ENCODE results near the gene GPR82.

Gene GPR82

DNA sequence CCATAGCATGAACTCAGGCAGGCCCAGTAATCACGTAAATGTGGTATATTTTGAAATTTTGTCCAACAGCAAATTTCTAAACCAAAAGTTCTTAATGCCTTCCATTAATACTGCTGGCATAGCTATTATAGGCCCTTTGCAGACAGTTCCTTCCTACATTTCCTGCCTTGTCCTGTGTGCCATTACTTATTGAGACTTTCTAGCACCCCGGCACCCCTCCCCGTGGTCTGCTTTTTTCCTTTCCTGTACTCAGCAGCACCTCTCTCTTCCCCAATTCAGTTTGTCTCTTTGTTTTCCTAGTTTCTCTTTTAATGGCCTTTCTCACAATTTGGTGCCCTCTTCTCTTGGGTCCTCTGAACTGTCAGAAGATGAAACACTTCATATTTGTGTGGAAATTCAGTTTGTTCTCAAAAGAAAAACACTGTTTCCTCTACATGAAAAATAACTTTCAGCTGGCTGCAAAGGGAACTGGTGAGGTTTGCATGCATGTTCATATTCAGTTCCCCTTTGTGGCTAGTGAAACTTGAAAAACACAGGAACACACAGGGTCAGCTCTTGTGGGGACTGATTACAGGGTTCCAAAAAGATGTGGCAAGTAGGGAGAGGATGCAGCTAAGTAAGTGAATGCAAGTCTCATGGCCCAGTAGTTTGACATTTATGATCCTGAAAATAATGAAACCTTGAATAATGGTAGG, 18.2 kb upstream of the GPR82 start:
- no peak overlapping the region for H3K27ac ChIP-seq
- TF ChIP-seq ZFX (IDR thresholded peaks at IDR 0.05; ENCODE audit: borderline replicate concordance) (no peak), CTCF (IDR thresholded peaks at IDR 0.05) (no peak)

GRCh38 chrX:41707218-41707617, 16.8 kb upstream of the GPR82 start:
- TF ChIP-seq CTCF (IDR thresholded peaks at IDR 0.05), result no peak
- no peak for TF ChIP-seq ZFX (IDR thresholded peaks at IDR 0.05; ENCODE audit: borderline replicate concordance)
- H3K27ac ChIP-seq, result no peak overlapping the region

GRCh38 chrX:41708486-41708885, 15.5 kb upstream of the GPR82 start:
- no peak for TF ChIP-seq ZFX (IDR thresholded peaks at IDR 0.05; ENCODE audit: borderline replicate concordance)
- TF ChIP-seq CTCF (IDR thresholded peaks at IDR 0.05), result no peak
- no peak overlapping the region for H3K27ac ChIP-seq

GRCh38 chrX:41711021-41711667, 12.8 kb upstream of the GPR82 start:
- TF ChIP-seq ZFX (IDR thresholded peaks at IDR 0.05; ENCODE audit: borderline replicate concordance), result no peak
- TF ChIP-seq CTCF (IDR thresholded peaks at IDR 0.05), result no peak
- no peak overlapping the region for H3K27ac ChIP-seq

- TF ChIP-seq ZFX (IDR thresholded peaks at IDR 0.05; ENCODE audit: borderline replicate concordance) (no peak), CTCF (IDR thresholded peaks at IDR 0.05) (no peak)
- no peak overlapping the region for H3K27ac ChIP-seq
Measured at GRCh38 chrX:41716222-41716621, 7.8 kb upstream of the GPR82 start.

DNA sequence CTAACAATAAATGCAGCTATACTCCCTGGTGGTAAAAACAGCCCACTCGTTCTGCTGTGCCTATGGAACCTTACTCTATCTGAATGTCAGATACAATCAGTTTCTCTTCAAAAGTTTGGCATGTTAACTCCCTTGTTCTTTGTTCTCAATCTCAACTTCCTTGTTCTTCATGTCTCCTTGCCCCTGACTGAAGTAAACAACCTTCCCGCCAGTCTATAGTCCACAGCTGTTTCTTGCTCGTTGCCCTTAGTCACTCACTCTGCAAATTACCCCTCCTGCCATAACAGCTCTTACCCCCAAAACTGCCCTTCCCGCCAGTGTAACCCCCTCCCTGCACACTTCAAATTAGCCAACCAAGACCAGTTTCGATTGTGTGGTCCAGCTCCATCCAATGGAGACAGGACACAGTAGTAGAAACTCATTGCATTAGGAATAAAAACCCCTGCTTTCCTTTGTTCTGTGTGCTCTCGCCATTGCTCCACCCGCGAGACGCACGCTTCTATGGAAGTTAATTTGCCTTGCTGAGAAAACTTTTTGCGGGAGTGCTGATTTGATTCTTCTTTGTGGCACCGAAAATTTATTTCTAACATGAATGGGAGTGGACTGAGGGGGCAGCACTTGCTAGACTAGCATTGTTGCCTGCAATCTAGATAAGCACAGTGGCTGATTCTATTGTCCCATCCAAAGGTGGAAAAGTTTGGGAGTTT, 7.1 kb upstream of the GPR82 start:
- H3K27ac ChIP-seq, result no peak overlapping the region

More for the DNA sequence above, 7.1 kb upstream of the GPR82 start:
- TF ChIP-seq CTCF (IDR thresholded peaks at IDR 0.05) (no peak), ZFX (IDR thresholded peaks at IDR 0.05; ENCODE audit: borderline replicate concordance) (no peak)

All from 22Rv1 (cell line).